Adipose tissue (tissue), 3 donors: ENCODE measurements around the gene SOX5. TPM values are rescaled to one million over a fixed set of nuclear protein-coding genes. Genes with fewer than 3 reads are reported as not detected.
"Not testable (repeated sequence)": the region's sequence is repeated elsewhere in the genome, so short reads cannot be mapped to it uniquely, and the experiment has no call there.

Experiments
- H3K27ac ChIP-seq: one replicate; pipeline ENCODE4 v1.5.1; 2013; ENCODE audit warnings: low read depth, low read length
- WGBS, 3 donors: extraction: QIAGEN DNeasy Blood & Tissue Kit; methylation state at CpG; one replicate each; pipeline ENCODE4 v1.1.7; 2013; 5-methylcytosine and 5-hydroxymethylcytosine counted together
- polyA plus RNA-seq, 3 donors: library from polyadenylated mRNA; stranded (reverse); fragments of 200-250 nt; gene quantifications; one replicate each; pipeline ENCODE4 v1.2.3, GENCODE V29; 2013
- donor health status: healthy with polysubstance abuse.
- donor health status: Bipolar disorder and iron deficiency.
- donor health status: healthy.

Gene SOX5
- polyA plus RNA-seq, 3 donors: 0.76 to 7.2 (median 6.6) TPM

DNA sequence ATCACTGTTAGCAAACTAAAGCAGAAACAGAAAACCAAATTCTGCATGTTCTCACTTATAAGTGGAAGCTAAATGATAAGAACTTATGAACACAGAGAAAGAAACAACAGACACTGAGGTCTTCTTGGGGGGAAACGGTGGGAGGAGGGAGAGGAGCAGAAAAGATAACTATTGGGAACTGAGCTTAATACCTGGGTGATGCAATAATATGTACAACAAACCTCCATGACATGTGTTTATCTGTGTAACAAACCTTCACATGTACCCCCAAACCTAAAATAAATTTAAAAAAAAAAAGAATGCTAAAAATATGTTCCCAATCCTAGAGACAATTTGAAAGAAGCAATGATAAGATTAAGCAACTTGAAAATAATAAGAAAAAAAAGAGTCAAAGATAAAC, 89.5 kb downstream of the SOX5 start:
- WGBS, 3 donors: 50 to 86% (median 67%) methylated on average over 1 of the region's 1 CpG
- no peak overlapping the region for H3K27ac ChIP-seq

DNA sequence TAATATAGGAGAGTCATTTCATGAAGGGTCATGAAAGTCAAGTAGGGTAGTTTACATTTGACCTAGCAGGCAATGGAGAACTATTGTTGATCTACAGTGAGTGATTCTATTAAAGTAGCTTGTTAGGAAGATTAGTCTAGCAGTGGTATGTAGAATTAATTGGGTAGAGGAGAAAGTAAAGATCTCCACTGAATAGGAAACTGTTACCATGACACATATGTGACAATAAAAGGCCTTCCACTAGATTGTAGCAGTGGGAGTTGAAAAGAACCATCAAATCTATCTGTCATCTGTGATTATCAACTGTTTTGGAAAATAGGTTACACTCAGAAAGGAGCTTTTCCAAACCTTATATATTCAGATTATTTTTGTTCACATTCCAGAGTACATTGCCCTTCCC, 92.3 kb downstream of the SOX5 start:
- H3K27ac ChIP-seq: no peak overlapping the region

DNA sequence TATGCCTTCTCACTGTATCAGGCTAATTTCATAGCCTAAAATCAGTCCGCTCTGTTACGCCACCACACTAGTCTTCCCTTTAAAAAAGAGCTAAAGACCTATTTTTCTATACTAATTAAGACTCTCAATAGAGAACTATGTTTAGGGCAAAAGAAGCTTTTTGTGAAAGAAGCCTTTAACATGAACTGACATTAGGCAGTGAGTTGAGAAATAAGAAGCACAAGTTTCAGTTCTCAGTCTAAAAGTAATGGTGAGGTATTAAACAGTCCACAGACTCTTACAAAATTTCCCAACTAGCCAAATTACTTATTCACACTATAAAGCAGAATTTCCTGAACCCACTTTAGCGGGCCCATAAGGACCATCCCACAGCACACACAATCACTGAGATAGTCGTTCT, 93.7 kb downstream of the SOX5 start:
- no peak overlapping the region for H3K27ac ChIP-seq
- 70% methylated on average over 4 of the region's 4 CpGs for WGBS, 3 donors

DNA sequence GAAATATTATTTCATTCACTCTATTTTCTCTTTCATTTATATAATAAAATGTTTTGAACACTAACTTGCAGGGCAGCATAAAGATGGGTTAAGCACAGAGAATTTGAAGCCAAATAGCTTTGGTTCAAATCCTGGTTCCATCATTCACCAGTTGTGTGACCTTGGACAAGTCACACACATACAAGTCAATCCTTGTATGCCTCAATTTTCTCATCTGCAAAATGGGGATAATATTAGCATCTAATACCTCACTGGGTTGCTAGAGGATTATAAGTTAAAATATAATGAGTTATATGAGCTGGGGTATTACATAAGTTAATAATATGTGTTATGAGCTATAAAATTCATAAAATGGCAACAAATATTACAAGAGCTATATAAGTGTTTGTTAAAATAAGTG, 94.9 kb downstream of the SOX5 start:
- H3K27ac ChIP-seq: no peak overlapping the region

DNA sequence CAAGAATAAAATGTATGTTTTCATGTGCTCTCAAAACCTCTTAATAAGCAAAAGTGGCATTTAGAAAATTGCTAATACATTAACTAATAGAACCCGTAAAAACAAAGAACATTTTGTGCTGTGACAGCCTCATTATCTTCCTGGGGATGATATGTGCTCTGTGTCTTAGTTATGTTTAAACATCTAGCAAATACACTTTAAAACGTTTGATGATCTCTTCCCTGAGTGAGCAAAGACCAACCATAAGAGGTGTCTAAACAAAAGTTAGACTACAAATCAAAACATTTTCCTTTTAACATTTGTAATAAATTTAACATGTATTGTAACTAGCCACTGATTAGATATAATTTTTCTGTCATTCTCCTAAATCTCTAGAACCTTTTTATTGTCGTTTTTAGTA, 95.8 kb downstream of the SOX5 start:
- WGBS, 3 donors: 61 to 78% (median 73%) methylated on average over 3 of the region's 3 CpGs
- H3K27ac ChIP-seq: no peak overlapping the region

DNA sequence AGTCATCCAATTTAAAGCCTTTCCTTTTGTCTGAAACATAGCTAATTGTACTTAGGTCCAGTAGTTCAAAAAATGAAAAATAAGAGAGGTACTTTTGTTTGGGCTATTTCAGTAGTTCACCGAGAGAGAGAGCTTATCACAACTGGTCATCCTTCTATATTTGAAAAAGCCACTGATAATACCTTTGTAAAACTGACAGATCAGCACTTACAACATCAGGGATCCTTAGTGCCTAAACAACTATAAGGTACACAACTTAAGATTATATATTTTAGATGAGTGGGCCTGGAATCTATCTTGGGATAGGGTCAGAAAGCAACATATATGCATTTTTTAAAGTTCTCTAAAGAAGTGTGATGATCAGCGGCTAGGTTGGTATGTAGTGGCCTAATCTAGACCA, 97.9 kb downstream of the SOX5 start:
- H3K27ac ChIP-seq: no peak overlapping the region
- WGBS, 3 donors: 89 to 95% (median 94%) methylated on average over 2 of the region's 2 CpGs

DNA sequence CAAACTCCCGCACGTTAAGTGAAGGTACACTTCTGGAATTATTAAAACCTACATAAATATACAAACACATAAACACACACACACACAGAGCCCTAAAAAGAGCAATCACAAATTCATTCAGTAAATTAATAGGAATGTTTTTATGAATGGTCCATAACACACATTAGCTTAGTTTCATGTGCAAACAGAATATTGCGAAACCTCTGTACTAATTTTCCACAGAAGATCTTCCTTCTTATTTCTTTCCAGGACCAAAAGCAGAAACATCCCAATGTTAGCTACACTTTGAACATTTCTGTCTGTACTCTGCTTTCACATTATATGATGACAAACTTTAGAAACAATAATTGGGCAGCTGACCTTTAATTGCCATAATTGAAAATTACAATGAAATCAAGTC, 101.6 kb downstream of the SOX5 start:
- 86 to 96% (median 94%) methylated on average over 3 of the region's 3 CpGs for WGBS, 3 donors
- no peak overlapping the region for H3K27ac ChIP-seq

DNA sequence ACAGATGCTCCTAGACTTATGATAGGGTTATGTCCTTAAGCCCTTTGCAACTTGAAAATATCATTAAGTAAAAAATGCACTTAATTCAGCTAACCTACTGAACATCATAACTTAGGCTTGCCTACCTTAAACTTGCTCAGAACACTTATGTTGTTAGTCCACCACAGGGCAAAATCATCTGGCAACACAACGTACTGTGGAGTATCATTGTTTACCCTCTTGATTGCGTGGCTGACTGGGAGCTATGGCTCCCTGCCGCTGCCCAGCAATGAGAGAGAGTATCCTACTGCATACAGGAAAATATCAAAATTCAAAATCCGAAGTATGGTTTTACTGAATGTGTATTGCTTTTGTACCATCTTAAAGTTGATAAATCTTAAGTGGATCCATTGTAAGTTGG, 105.5 kb downstream of the SOX5 start:
- H3K27ac ChIP-seq: no peak overlapping the region
- WGBS, 3 donors: 79 to 94% (median 92%) methylated on average over 4 of the region's 4 CpGs

DNA sequence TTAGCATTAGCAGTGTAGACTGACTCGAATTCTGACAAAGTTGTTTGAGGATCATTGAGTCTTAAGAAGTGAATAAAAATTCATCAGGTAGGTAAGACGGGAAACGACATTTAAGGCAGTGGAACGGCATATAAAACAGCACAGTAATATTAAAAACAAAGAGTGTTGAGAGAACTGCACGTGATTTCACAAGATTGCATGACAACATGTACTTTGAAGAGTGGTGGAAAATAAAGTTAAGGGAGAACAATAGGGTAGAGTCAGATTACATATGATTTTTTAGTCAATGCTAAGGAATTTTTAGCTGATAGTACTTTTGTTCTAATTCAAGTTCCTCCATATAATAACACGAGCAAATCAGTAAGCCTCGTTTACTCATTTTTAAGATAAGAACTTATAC, 115.4 kb downstream of the SOX5 start:
- no peak overlapping the region for H3K27ac ChIP-seq
- 60 to 83% (median 81%) methylated on average over 7 of the region's 7 CpGs for WGBS, 3 donors

DNA sequence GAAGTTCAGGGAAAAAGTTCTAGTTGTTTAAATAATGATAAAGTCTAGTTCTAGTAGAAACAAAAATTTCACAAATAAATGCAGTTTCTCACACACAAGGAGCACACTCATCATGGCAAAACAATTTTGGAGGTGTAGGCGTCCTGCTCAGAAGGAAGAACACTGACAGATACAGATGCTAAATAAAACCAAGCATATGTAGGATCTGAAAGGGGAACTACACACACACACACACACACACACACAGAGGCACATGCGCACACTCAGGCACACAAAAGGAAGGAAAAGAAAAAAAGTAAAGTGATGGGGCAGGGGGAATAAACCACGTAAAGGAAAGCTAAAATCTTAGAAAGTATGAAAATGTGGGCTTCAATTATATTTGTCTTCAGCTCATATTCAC, 117.7 kb downstream of the SOX5 start:
- WGBS, 3 donors: 46 to 74% (median 61%) methylated on average over 3 of the region's 3 CpGs
- no peak overlapping the region for H3K27ac ChIP-seq

DNA sequence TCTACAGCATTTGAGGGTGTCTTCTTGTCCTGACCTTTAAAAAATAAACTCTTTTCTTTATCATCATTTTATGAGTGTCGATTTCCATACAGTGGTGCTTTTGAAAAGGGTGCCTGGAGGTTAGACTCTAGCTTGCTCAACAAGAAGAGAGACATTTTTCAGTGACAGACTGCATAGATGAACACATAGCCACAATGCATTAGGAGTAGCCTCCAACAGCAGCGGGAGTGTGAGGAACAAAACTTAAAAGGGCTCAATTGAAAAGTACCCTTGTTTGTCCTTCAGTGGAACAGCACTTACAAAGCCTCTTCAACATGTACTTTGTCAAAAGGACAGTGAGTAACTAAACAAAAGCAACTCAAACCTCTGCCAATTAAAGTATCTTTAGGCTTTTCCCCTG, 119.3 kb downstream of the SOX5 start:
- WGBS, 3 donors: 63 to 78% (median 72%) methylated on average over 2 of the region's 2 CpGs
- no peak overlapping the region for H3K27ac ChIP-seq

DNA sequence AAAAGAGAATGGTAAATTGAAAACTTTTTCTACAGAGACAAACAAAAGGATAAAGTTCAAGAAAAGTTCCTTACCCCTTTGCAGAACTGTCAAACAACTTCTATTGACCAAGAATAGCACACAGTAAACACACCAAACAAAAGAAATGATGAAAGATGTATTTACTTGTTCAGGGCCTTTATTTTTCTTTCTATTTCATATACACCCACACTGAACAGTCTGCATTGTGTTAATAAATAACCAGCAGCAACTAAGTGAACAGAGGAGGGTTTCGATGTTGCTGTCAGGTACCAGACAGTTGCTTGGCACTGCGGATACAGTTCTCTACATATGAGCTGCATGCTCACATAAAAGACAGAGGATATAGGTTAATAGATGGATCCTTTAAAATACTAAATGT, 122.1 kb downstream of the SOX5 start:
- 23 to 96% (median 90%) methylated on average over 2 of the region's 2 CpGs for WGBS, 3 donors

DNA sequence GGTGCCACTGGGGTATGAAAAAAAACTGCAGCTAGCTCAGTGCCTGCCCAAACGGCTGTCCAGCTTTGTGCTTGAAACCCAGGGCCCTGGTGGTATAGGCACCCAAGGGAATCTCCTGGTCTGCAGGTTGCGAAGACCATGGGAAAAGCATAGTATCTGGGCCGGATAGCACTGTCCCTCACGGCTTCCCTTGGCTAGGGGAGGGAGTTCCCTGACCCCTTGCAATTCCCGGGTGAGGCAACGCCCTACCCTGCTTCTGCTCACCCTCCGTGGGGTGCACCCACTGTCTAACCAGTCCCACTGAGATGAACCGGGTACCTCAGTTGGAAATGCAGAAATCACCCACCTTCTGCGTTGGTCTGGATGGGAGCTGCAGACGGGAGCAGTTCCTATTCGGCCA, 124.3 kb downstream of the SOX5 start:
- not testable (repeated sequence) for H3K27ac ChIP-seq
- WGBS, 3 donors: 91 to 93% (median 91%) methylated on average over 11 of the region's 11 CpGs

More for the DNA sequence above, 122.1 kb downstream of the SOX5 start:
- no peak overlapping the region for H3K27ac ChIP-seq

DNA sequence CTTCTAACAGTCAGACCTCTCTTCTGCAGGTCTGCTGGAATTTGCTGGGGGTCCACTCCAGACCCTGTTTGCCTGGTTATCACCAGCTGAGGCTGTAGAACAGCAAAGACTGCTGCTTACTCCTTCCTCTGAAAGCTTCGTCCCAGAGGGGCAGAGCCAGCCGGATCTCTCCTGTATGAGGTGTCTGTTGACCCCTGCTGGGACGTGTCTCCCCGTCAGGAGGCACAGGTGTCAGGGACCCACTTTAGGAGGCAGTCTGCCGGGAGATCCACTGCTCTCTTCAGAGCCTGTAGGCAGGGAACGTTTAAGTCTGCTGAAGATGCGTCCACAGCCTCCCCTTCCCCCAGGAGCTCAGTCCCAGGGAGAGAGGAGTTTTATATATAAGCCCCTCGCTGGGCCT, 125.1 kb downstream of the SOX5 start:
- WGBS, 3 donors: 92 to 93% (median 93%) methylated on average over 8 of the region's 8 CpGs
- no peak overlapping the region for H3K27ac ChIP-seq

DNA sequence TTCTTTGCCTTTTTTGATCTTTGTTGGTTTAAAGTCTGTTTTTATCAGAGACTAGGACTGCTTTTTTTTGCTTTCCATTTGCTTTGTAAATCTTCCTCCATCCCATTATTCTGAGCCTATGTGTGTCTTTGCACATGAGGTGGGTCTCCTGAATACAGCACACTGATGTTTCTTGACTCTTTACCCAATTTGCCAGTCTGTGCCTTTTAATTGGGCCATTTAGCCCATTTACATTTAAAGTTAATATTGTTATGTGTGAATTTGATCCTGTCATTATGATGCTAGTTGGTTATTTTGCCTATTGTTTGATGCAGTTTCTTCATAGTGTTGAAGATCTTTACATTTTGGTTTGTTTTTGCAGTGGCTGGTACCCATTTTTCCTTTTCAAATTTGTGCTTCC, 126.6 kb downstream of the SOX5 start:
- not testable (repeated sequence) for H3K27ac ChIP-seq

DNA sequence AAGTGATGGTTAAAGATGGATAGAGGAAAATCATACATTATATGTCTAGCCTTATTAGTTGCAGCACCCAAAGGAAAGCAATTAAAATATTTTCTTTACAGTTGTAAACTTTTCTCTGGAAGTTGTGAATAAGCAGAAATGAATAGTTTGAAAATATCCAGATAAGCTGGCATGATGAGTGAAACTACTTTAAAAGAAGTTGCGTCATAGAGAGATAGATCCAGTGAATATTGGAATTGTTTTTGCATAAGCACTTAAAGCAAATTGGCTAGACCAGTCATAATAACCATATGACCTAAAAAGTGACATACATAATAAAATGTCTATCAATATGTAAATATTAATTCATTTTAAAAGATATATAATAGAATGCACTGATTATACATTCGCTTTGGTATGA, 132.1 kb downstream of the SOX5 start:
- 83 to 93% (median 87%) methylated on average over 2 of the region's 2 CpGs for WGBS, 3 donors
- no peak overlapping the region for H3K27ac ChIP-seq

DNA sequence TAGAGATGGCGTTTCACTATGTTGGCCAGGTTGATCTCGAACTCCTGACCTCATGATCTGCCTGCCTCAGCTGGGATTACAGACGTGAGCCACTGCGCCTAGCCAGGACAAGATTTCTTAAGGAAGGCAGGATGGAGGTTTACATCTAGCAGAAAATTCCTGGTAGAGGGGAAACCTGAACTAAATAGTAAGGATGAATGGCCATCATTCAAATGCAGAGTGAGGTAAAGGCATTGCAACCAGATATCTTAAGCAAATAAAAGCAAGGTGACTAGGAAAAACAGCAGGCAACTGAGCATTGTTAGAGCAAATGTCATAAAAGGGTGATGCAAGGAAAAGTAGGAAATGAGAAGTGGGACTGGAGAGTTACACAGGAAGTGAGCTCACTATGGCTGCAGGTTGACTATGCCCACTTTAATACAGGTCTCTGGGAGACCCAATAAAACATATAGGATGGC, 133.0 kb downstream of the SOX5 start:
- no peak overlapping the region for H3K27ac ChIP-seq
- WGBS, 3 donors: 87 to 91% (median 88%) methylated on average over 4 of the region's 4 CpGs

DNA sequence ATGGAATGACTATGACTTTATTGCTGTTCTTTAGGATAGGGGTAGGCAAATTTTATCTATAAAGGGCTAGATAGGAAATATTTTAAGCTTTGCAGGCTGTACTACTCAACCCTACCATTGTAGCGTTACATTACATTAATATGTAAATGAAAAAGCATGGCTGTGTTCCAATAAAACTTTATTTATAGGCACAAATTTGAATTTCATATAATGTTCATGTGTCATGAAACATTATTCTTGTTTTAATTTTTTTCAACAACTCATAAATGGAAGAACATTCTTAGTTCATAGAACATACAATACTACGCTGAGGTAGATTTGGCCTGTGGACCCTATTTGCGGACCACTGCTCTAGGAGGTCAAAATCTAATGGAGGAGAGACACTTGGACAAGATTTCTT, 133.7 kb downstream of the SOX5 start:
- 95 to 97% (median 97%) methylated on average over 3 of the region's 3 CpGs for WGBS, 3 donors
- no peak overlapping the region for H3K27ac ChIP-seq

DNA sequence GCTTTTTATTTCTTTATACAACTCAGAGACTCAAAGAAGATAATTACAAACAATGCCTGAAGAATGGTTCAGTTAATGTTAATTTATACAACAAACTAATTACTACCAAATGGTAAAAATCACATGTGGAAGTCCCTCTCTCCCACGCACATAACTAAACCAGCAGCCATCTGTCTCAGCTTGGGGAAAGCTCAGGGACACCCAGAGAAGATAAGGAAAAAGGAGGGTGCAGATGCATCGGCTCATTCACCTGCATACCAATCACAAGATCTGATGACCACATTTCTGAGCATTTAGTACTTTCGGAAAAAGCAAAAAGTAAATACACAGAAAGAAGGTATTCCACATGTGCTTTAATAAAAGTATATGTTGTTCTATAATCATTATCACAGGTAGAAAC, 136.3 kb downstream of the SOX5 start:
- WGBS, 3 donors: 52 to 88% (median 85%) methylated on average over 3 of the region's 3 CpGs

DNA sequence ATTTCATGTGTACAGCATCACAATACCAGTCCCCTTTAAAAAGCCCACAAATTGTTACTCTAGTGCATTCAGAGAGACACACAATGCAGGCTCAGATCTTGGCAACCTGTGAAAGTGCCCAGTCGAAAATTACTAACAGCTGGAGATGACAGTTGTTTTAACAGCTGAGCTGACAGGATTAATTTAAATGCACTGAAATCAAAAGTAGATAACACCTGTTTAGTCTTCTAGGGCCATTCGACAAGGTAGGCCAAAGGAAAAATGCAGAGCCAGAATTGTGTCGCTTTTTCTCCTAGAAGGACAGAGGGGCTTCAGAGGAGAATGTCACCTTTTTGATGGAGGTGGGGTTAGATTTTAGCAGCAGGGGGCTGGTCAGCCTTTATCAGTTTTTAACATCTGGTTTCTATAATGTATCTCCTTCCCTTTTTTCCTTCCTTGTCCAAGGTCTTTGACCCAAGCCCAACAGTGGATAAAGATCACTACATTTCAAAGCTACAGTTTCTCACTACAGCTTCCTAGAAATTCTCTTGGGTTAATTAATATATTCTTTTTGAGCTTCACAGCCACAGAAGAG, 139.1 kb downstream of the SOX5 start:
- no peak overlapping the region for H3K27ac ChIP-seq
- 33 to 64% (median 56%) methylated on average over 3 of the region's 3 CpGs for WGBS, 3 donors

More for the DNA sequence above, 136.3 kb downstream of the SOX5 start:
- H3K27ac ChIP-seq: no peak overlapping the region

DNA sequence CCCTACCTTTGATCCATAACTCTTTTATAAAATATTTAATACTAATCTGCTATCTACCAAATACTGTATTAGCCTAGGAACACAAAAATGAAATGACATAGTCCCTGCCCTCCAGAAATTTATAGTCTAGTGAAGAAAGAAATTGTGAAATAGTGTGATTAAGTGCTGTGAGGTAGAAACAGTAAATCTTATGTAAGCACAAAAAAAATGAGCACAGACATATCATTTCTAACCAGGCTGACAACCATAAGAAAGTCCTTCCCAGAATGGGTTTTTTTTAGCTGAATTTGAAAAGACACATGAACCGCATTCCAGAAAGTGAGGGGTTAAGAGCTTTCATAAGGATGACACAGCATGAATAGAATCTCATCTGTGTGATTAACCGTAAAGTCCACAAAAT, 145.9 kb downstream of the SOX5 start:
- WGBS, 3 donors: 59 to 82% (median 74%) methylated on average over 2 of the region's 2 CpGs
- H3K27ac ChIP-seq: no peak overlapping the region
